Kidney (tissue), 14 donors: ENCODE data around the gene IPO11. TPM values are rescaled to one million over a fixed set of nuclear protein-coding genes. Genes with fewer than 3 reads are reported as not detected.
"Not testable (repeated sequence)": the region's sequence is repeated elsewhere in the genome, so short reads cannot be mapped to it uniquely, and the experiment has no call there.

ENCODE experiments used
- DNase-seq, 5 donors: peaks; one replicate each; pipeline ENCODE4 v3.0.0-alpha.2; 2013 to 2020
- FAIRE-seq: peaks from 2 replicates; lab custom pipeline; 2012; peaks lifted over from hg19 to GRCh38; lab: Jason Lieb, UNC
- H3K27ac ChIP-seq, 2 donors: one replicate each; pipeline ENCODE4 v1.7.0; 2013; ENCODE audit warnings: low read depth in 2 of 2, low read length in 2 of 2, inconsistent platforms in 1 of 2
- H3K27me3 ChIP-seq: one replicate; pipeline ENCODE4 v1.7.1; 2013; ENCODE audit warnings: low read length, inconsistent platforms; ENCODE audit not compliant: control insufficient read depth, insufficient read depth
- H3K36me3 ChIP-seq, 3 donors: one replicate each; pipeline versions ENCODE4 v1.7.0 to v1.7.1; 2013; ENCODE audit warnings: low read length in 3 of 3, control low read depth in 1 of 3, inconsistent platforms in 1 of 3; ENCODE audit not compliant: insufficient read depth in 3 of 3, control insufficient read depth in 2 of 3
- H3K4me1 ChIP-seq, 3 donors: one replicate each; pipeline versions ENCODE4 v1.7.0 to v1.7.1; 2013; ENCODE audit warnings: low read length in 3 of 3, inconsistent platforms in 1 of 3, low read depth in 1 of 3; ENCODE audit not compliant: control insufficient read depth in 2 of 3, insufficient read depth in 2 of 3
- H3K4me3 ChIP-seq, 3 donors: one replicate each; pipeline versions ENCODE4 v1.7.0 to v1.8.1; 2013; ENCODE audit warnings: low read length in 3 of 3, control low read depth in 1 of 3, inconsistent platforms in 1 of 3
- H3K9ac ChIP-seq, 3 donors: one replicate each; pipeline versions ENCODE4 v1.7.0 to v1.7.1; 2013; ENCODE audit warnings: low read length in 3 of 3, control low read depth in 1 of 3, inconsistent platforms in 1 of 3
- H3K9me3 ChIP-seq, 3 donors: one replicate each; pipeline versions ENCODE4 v1.7.0 to v1.7.1; 2013; ENCODE audit warnings: low read length in 3 of 3, control low read depth in 1 of 3, inconsistent platforms in 1 of 3; ENCODE audit not compliant: control insufficient read depth in 2 of 3, insufficient read depth in 1 of 3
- intact Hi-C: fragments of 100-400 bp; cut with DNase I; formaldehyde crosslinking; loops from one replicate; pipeline ENCODE4 v1.11.1; 2022
- polyA plus RNA-seq: library from polyadenylated mRNA; stranded (reverse); fragments of 350-450 nt; fragmentation: Illumina TruSeq; extraction: RNeasy Lipid Tissue Mini Kit (QIAGEN cat#74804); gene quantifications from one replicate; pipeline ENCODE4 v1.2.3, GENCODE V29; 2014; ENCODE audit warnings: low read depth, low replicate concordance; ENCODE audit not compliant: insufficient read depth
- total RNA-seq: library from RNA; stranded (reverse); fragmentation: NEBNext Ultra II Directional; extraction: Animal tissue kit (Norgen Biotek cat#: 25700); gene quantifications from one replicate; pipeline ENCODE4 v1.2.1, GENCODE V29; 2021
- TF ChIP-seq, protein P1 (sequence below): IDR thresholded peaks from 3 replicates; pipeline ENCODE4 v1.5.1; 2012; ENCODE audit warnings: mild to moderate bottlenecking, moderate library complexity, borderline replicate concordance; ENCODE audit not compliant: insufficient read depth; ENCODE audit errors: extremely low read depth
- donor health status: control.
- donor health status: control.
- donor health status: control.
- donor health status: control.
- donor health status: control.
- donor health status: DM: yes; HTN: yes; CAD: no.
- donor health status: Normal renal cell carcinoma (clear cell type).

Gene IPO11
- total and polyA plus RNA-seq, 2 donors from 2014 or later: 18.5 to 36.1 TPM

DNA sequence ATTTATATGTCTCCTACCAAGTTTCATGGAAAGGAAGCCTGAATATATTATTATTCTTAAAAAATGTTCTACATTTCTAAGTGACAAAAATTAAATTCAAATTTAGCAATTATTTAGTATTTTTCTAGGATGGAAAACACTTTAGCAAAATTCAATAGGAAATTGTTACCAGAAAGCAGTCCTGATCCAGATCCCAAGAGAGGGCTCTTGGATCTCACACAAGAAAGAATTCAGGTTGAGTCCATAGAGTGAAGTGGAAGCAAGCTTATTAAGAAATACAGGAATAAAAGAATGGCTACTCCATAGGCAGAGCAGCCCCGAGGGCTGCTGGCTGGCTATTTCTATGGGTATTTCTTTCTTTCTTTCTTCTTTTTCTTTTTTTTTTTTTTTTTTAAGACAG is 210.7 kb downstream of the IPO11 start:
- H3K27ac ChIP-seq: no peak overlapping the region
- no peak for FAIRE-seq
- H3K27me3 ChIP-seq: no peaks in the 10 kb centered on the region
- TF ChIP-seq, protein P1, sequence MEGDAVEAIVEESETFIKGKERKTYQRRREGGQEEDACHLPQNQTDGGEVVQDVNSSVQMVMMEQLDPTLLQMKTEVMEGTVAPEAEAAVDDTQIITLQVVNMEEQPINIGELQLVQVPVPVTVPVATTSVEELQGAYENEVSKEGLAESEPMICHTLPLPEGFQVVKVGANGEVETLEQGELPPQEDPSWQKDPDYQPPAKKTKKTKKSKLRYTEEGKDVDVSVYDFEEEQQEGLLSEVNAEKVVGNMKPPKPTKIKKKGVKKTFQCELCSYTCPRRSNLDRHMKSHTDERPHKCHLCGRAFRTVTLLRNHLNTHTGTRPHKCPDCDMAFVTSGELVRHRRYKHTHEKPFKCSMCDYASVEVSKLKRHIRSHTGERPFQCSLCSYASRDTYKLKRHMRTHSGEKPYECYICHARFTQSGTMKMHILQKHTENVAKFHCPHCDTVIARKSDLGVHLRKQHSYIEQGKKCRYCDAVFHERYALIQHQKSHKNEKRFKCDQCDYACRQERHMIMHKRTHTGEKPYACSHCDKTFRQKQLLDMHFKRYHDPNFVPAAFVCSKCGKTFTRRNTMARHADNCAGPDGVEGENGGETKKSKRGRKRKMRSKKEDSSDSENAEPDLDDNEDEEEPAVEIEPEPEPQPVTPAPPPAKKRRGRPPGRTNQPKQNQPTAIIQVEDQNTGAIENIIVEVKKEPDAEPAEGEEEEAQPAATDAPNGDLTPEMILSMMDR: no peak
- no peak for DNase-seq
- no peak overlapping the region for H3K4me3 ChIP-seq
- intact Hi-C loops: no loop called here
- H3K9ac ChIP-seq: no peak overlapping the region
- no peaks in the 10 kb centered on the region for H3K9me3 ChIP-seq
- H3K36me3 ChIP-seq: peaks cover 0 to 3% (median 0%) of the 10 kb centered on the region in 3 donors
- H3K4me1 ChIP-seq: no peaks in the 10 kb centered on the region

GRCh38 chr5:62624436-62624835 is 211.9 kb downstream of the IPO11 start:
- H3K27ac ChIP-seq, intact Hi-C loops, DNase-seq, H3K36me3 ChIP-seq, H3K4me1 ChIP-seq, H3K4me3 ChIP-seq, FAIRE-seq, H3K9ac ChIP-seq, H3K9me3 ChIP-seq, H3K27me3 ChIP-seq: not testable (repeated sequence)

DNA sequence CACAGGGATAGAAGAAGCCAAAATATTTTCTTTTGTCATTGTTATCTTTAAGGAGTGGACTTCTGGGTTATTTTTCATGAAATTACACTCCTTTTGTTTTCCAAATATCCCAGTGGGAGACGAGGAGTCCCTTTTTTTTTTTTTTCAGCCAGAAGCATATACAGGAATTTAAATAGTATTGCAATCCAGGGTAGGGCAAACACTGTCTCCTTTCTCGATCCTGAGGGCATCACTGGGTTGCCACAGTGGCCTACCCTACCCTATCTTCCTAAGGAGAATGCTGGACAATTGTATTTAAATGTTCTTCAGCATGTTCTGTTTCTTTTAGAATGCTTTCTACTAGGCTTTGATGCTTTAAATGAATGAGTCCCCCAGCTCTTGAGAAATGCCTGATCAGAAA is 214.0 kb downstream of the IPO11 start:
- Histone ChIP-seq H3K9me3 (no peaks in the 10 kb centered on the region), H3K4me1 (no peaks in the 10 kb centered on the region), H3K4me3 (no peak overlapping the region), H3K9ac (no peak overlapping the region), H3K27me3 (no peaks in the 10 kb centered on the region), H3K36me3 (peaks cover 0 to 3% (median 0%) of the 10 kb centered on the region in 3 donors), H3K27ac (no peak overlapping the region)
- no peak for DNase-seq
- FAIRE-seq: no peak
- intact Hi-C loops: no loop called here
- TF ChIP-seq, protein P1: no peak

DNA sequence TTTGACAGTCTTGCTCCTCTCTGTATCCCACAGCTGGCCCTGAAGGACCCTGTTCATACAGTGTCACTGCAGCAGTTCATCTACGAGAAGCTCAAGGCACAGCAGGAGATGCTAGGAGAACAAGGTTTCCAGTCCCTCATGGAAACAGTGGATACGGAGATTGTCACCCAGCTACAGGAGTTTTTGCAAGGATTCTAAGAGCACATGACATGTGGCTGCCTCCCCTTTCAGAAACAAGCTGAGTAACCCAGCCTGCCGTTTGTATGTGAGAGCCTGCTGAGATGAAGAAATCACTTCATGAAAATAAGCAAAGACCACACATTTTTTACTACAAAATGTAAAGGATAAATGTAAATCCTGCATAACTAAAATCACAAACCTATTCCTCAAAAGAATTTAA is 214.6 kb downstream of the IPO11 start:
- H3K4me3 ChIP-seq: no peak overlapping the region
- H3K36me3 ChIP-seq: peaks cover 0 to 3% (median 0%) of the 10 kb centered on the region in 3 donors
- no peaks in the 10 kb centered on the region for H3K4me1 ChIP-seq
- H3K27ac ChIP-seq: no peak overlapping the region
- no peaks in the 10 kb centered on the region for H3K9me3 ChIP-seq
- intact Hi-C loops: no loop called here
- FAIRE-seq (no peak), DNase-seq (no peak)
- H3K9ac ChIP-seq: no peak overlapping the region
- H3K27me3 ChIP-seq: no peaks in the 10 kb centered on the region
- TF ChIP-seq, protein P1: no peak
